ENCODE data around the gene NDUFB6.
A peak's percentile ranks its signal among the peaks of the same experiment; 100 is the strongest.
"Not testable (repeated sequence)": the region's sequence is repeated elsewhere in the genome, so short reads cannot be mapped to it uniquely, and the experiment has no call there.

The NDUFB6 gene

DNA sequence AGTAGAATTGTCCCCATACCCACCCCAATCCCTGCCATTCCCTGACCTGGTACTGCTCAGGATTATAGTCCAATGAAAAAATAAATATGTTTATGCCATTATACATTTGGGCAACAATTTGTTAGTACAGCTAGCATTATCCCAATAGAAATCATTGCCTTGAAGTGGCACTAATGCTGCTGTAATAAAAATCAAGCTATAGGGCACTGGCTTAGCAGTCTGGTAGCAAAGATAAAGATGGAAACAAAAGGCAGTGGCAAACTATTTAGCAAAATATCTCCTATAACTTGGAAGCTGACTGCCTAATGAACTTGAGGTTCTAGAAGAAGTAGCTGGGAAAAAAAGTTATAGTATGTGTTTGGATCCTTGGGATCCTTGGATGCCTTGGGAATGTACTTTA lies 18.4 kb downstream of the NDUFB6 start:
- DNase-seq (ENCODE audit: low read depth), result no peak
- TF ChIP-seq, protein P1, sequence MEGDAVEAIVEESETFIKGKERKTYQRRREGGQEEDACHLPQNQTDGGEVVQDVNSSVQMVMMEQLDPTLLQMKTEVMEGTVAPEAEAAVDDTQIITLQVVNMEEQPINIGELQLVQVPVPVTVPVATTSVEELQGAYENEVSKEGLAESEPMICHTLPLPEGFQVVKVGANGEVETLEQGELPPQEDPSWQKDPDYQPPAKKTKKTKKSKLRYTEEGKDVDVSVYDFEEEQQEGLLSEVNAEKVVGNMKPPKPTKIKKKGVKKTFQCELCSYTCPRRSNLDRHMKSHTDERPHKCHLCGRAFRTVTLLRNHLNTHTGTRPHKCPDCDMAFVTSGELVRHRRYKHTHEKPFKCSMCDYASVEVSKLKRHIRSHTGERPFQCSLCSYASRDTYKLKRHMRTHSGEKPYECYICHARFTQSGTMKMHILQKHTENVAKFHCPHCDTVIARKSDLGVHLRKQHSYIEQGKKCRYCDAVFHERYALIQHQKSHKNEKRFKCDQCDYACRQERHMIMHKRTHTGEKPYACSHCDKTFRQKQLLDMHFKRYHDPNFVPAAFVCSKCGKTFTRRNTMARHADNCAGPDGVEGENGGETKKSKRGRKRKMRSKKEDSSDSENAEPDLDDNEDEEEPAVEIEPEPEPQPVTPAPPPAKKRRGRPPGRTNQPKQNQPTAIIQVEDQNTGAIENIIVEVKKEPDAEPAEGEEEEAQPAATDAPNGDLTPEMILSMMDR (IDR thresholded peaks at IDR 0.05; ENCODE audit: control insufficient read depth, insufficient read depth, low read depth, low read length, missing control alignments), result no peak
- no peak overlapping the region for H3K4me3 ChIP-seq (ENCODE audit: control insufficient read depth, low read depth, low read length)

DNA sequence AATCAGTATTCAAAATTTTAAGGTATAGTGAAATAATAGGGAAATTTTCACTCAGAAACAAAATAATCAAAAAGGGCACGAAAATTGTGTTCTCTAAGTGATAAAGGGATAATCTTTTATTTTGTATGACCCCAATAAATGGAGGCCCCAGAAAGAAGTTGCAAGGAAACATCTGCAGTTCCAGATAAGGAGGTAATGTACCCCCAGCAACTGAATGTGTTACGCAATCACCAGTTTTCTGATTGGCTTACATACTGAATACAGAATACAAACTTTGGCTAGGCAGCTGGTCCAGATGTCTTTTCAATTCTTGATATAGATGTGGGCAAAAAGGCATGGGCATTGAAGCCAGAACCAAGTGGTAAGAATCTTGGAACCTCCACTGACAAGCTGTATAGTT lies 18.9 kb downstream of the NDUFB6 start:
- H3K4me3 ChIP-seq (ENCODE audit: control insufficient read depth, low read depth, low read length), result no peak overlapping the region
- no peak for DNase-seq (ENCODE audit: low read depth)
- TF ChIP-seq, protein P1 (IDR thresholded peaks at IDR 0.05; ENCODE audit: control insufficient read depth, insufficient read depth, low read depth, low read length, missing control alignments), result no peak

DNA sequence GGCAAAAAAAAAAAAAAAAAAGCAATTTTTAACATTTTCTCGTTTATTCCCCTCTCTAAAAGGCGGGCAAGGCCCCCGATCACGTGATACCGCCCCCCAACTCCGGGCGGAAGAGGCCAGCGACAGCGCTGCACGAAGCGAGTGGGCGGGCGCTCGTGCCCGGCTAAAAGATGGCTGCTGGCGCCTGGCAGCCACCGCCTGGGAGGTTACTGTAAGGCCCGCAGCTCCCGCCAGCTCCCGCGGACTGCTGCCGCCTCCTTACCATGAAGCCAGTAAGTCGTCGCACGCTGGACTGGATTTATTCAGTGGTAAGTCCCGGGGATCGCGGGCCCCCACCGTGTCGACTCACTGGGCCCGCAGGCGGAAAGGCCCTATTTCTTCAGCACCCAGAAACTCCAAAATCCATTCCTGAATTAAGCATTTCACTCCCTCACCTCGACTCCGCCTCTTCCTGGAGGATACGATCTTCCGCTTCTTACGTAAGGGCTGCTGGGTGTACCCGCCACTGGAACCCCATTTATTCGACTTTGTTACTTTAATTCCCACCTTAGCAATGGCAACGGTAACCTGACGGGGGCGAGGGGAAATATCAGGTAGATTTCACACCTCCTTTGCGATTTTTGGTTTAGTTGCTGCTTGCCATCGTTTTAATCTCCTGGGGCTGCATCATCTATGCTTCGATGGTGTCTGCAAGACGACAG lies 20.6 kb downstream of the NDUFB6 start, which contains the start of the genes SMIM27 and TOPORS:
TSS of gene SMIM27 (plus strand) at position 156 of the 701 bp plus-strand sequence. CDS start at position 264, 108 bp downstream.
TSS of gene TOPORS (minus strand) at position 415 of the 701 bp plus-strand sequence. CDS start at position 265, 150 bp downstream.
- peak within 1 kb of the TSS; percentile 43 for H3K4me3 ChIP-seq (ENCODE audit: control insufficient read depth, low read depth, low read length)
- TF ChIP-seq, protein P1 (IDR thresholded peaks at IDR 0.05; ENCODE audit: control insufficient read depth, insufficient read depth, low read depth, low read length, missing control alignments), result no peak
- DNase-seq (ENCODE audit: low read depth), result peak; percentile 48

DNA sequence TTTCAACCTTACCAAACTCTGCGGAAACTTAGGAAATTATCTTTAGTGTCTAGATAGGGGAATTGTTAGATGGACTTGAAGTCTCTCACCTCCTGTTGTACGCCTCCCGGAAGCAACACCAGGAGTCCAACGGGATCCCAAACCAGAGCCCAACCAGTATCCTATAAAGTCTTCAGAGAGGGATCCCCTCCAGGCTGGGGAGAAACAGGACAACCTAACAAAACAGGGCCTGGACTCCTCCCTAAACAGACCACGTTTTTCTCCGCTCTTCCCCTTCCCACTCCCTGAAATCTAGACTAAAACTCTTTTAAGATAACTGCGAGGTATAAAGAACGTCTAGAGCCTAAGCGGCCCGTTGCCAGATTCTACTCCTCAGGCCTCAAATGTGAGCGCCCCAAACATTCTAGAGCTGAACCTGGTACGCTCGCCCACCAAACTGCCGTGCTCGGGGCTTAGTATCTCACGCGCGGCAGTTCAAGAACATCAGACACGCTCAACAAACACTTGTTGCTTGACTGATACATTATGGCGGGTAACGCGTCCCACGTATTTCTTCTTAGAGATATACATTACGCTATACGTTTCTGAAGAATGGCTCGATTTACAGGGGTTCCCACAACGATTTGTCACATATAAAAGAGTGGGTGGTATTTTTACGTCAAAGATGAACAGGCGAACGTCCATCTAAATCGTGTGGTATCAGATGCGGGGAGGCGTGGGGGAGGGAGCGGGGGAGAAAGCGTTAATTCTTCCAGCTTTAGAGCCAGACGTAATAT lies 21.5 kb downstream of the NDUFB6 start:
- TF ChIP-seq, protein P1 (IDR thresholded peaks at IDR 0.05; ENCODE audit: control insufficient read depth, insufficient read depth, low read depth, low read length, missing control alignments), result no peak
- DNase-seq (ENCODE audit: low read depth), result no peak
- H3K4me3 ChIP-seq (ENCODE audit: control insufficient read depth, low read depth, low read length), result peak overlapping the region; percentile 43

DNA sequence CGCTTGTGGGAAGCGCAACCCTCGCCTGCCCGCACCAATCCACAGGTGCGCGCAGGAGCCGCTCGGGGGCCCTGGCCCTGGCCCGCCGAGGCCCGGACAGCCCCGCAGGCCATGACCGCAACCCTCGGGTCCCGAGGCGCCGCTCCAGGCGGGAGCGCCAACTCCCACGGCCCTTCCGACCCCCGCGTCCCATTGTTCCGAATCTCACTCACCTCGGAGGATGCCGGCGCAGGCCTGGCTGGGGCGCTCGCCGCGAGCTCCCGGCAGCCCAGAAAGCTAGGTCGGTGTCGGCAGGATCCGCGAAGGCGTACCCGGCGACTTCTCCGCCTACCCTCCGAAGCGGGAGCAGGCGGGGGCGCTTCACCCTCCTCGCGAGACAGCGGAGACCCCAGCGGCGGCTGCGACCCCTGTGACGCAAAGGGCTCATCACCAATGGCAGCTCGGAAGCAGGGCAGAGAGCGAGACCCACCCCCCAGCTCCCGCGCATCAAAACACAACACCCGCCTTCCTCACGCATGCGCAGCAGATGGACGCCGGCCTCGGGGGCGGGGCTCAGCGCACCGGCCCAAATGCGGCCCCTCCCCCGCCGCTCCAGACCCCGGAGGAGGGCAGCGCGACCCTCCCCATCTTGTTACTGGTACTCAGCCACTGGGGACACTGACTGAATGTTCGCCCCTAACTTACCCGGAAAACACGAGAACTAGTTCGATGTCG lies 22.2 kb downstream of the NDUFB6 start:
- DNase-seq (ENCODE audit: low read depth), result peak; percentile 57
- TF ChIP-seq, protein P1 (IDR thresholded peaks at IDR 0.05; ENCODE audit: control insufficient read depth, insufficient read depth, low read depth, low read length, missing control alignments), result no peak
- peak overlapping the region; percentile 43 for H3K4me3 ChIP-seq (ENCODE audit: control insufficient read depth, low read depth, low read length)

DNA sequence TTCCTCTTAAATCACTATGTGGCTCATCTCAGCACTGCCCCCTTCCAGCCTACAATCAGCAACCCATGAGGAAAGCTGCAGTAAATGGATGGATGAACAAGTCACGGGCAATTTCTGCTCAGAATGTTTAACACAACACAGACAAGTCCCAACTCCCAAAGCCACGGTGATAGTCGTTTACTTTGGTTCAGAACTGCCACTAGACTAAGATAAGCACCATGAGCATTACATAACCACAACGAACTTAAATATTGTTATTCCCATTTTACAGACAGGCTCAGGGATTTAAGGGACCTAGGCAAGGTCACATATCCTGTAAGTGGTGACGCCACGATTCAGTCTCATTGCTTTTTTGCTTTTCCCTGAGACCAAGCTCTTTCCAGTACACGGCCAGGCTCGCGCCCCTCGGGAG lies 22.8 kb downstream of the NDUFB6 start:
- H3K4me3 ChIP-seq (ENCODE audit: control insufficient read depth, low read depth, low read length), result peak overlapping the region; percentile 43
- TF ChIP-seq, protein P1 (IDR thresholded peaks at IDR 0.05; ENCODE audit: control insufficient read depth, insufficient read depth, low read depth, low read length, missing control alignments), result peak; percentile 11
- no peak for DNase-seq (ENCODE audit: low read depth)

DNA sequence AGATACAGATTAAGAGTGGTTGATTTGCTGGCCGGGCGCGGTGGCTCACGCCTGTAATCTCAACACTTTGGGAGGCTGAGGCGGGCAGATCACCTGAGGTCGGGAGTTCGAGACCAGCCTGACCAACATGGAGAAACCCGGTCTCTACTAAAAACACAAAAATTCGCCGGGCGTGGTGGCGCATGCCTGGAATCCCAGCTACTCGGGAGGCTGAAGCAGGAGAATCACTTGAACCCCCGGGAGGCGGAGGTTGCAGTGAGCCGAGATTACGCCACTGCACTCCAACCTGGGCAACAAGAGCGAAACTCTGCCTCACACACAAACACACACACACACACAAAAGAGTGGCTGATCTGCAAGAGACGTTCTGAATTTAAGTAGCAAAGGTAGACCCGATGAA lies 24.7 kb downstream of the NDUFB6 start:
- H3K4me3 ChIP-seq (ENCODE audit: control insufficient read depth, low read depth, low read length); DNase-seq (ENCODE audit: low read depth): not testable (repeated sequence)

All from AG09309 (cell line).